SK-N-MC (cell line): ENCODE results near the gene CFI.

Source experiments
- DNase-seq: peaks from one replicate; pipeline ENCODE4 v3.0.0-alpha.2; 2011; ENCODE audit warnings: low read depth, low spot score
- H3K27ac ChIP-seq: fragments of 200-600 bp; sonication (generic); 2 replicates; pipeline ENCODE4 v1.5.1; 2016; ENCODE audit warnings: mixed run types
- H3K36me3 ChIP-seq: fragments of 200-600 bp; sonication (generic); 2 replicates; pipeline ENCODE4 v1.6.1; 2017; ENCODE audit warnings: antibody characterized with exemption, low read length, mixed read lengths; ENCODE audit not compliant: insufficient read depth
- H3K4me3 ChIP-seq: fragments of 200-600 bp; sonication (generic); 2 replicates; pipeline ENCODE4 v1.5.1; 2016
- H3K9ac ChIP-seq: fragments of 200-600 bp; sonication (generic); 2 replicates; pipeline ENCODE4 v1.8.0; 2017; ENCODE audit warnings: mixed run types, mixed read lengths; ENCODE audit not compliant: insufficient read length
- H3K9me3 ChIP-seq: fragments of 200-600 bp; sonication (generic); 2 replicates; pipeline ENCODE4 v1.6.1; 2017; ENCODE audit warnings: low read depth, mild to moderate bottlenecking, antibody characterized with exemption, low read length, moderate library complexity, mixed read lengths
- EZH2 ChIP-seq: fragments of 200-600 bp; sonication (generic); IDR thresholded peaks from one replicate; pipeline ENCODE4 v1.6.1; 2017; ENCODE audit warnings: antibody characterized with exemption
- FOXP2 ChIP-seq: optimal IDR thresholded peaks from 2 replicates; pipeline ENCODE3; 2011; ENCODE audit warnings: mild to moderate bottlenecking, moderate library complexity; ENCODE audit not compliant: insufficient read depth; ENCODE audit errors: extremely low read length, control extremely low read depth
- POLR2AphosphoS5 ChIP-seq: IDR thresholded peaks from 2 replicates; pipeline ENCODE4 v1.6.1; 2012; ENCODE audit warnings: mild to moderate bottlenecking, low read depth, low read length, borderline replicate concordance

Gene CFI

DNA sequence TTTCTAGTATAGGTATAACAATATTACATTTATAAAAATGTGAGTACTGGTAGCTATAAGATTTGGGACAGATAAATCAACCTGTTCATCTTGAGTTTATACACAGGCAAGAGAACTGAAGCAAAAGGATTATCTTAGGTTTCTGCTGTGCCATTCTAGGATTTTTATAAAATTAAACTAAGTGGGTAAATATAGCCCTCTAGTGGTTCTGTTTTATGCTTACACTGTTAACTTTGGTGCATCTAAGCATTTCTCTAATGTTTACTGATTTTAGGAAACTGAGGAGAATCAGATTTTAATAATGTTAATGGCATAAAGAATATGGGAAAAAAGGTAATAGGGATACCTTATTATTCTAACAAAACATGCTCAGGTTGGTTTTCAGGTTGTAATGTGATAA is 24.9 kb upstream of the CFI start:
- H3K9ac ChIP-seq: no peak overlapping the region
- H3K27ac ChIP-seq: no peak overlapping the region
- H3K9me3 ChIP-seq: no peaks in the 10 kb centered on the region
- H3K36me3 ChIP-seq: peaks cover 39% of the 10 kb centered on the region
- no peak overlapping the region for H3K4me3 ChIP-seq
- no peak for TF ChIP-seq FOXP2
- no peak for TF ChIP-seq EZH2
- TF ChIP-seq POLR2AphosphoS5: no peak
- no peak for DNase-seq

- Histone ChIP-seq H3K36me3 (peaks cover 83% of the 10 kb centered on the region), H3K4me3 (no peak overlapping the region), H3K9ac (no peak overlapping the region), H3K27ac (no peak overlapping the region), H3K9me3 (no peaks in the 10 kb centered on the region)
- no peak for DNase-seq
- no peak for TF ChIP-seq POLR2AphosphoS5
- no peak for TF ChIP-seq EZH2
- TF ChIP-seq FOXP2: no peak
Measured at GRCh38 chr4:109821185-109821584, 19.4 kb upstream of the CFI start.

DNA sequence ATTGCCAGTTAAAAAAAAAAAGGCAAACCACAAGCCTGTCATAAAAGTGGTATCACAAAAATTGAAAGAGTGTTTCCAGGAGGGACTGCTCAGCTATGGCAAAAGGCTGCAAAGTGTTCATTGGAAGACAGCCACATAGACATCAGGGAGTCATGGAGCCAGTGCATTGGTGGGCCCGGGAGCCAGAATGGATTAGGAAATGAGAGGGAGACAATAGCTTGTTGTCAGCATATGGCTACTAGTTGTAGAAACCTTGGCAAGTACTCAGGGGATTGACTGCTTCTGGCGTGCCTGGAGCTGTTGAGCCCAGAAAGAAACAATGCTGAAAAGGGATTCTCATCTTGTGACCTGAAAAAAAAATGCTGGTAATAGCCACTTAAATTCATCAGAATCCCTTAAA is 18.8 kb upstream of the CFI start:
- no peak overlapping the region for H3K4me3 ChIP-seq
- TF ChIP-seq FOXP2 (no peak), EZH2 (no peak)
- H3K27ac ChIP-seq: no peak overlapping the region
- no peak for DNase-seq
- H3K9me3 ChIP-seq: no peaks in the 10 kb centered on the region
- H3K36me3 ChIP-seq: peaks cover 83% of the 10 kb centered on the region
- H3K9ac ChIP-seq: no peak overlapping the region

- Histone ChIP-seq H3K4me3 (no peak overlapping the region), H3K9me3 (no peaks in the 10 kb centered on the region), H3K36me3 (peaks cover 64% of the 10 kb centered on the region), H3K9ac (no peak overlapping the region), H3K27ac (no peak overlapping the region)
- DNase-seq: no peak
- no peak for TF ChIP-seq EZH2
- no peak for TF ChIP-seq POLR2AphosphoS5
- no peak for TF ChIP-seq FOXP2
Measured at GRCh38 chr4:109818268-109818667, 16.5 kb upstream of the CFI start.

DNA sequence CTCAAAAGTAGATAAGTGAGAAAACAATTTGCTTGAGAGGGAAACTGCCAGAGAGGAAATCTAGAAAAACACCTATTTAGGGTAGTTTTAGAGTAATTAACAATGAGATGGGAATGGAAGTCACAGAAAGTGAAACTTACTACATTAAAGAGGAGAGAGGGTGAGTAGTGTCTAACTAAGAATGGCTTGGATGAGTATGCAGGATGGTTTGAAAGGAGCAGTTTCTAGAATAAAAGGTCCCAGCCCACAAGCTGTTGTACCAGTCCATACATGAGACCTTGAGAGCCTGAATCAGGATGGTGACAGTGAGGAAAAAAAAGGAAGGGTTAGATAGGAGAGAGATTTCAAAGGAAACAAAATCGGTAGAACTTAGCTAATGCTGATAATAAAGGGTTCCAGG is 15.1 kb upstream of the CFI start:
- H3K36me3 ChIP-seq: peaks cover 50% of the 10 kb centered on the region
- H3K4me3 ChIP-seq: peak overlapping the region; percentile 97
- no peak for TF ChIP-seq POLR2AphosphoS5
- no peak for TF ChIP-seq EZH2
- no peak for TF ChIP-seq FOXP2
- H3K9ac ChIP-seq: peak overlapping the region; percentile 93
- DNase-seq: no peak
- H3K9me3 ChIP-seq: no peaks in the 10 kb centered on the region
- no peak overlapping the region for H3K27ac ChIP-seq

DNA sequence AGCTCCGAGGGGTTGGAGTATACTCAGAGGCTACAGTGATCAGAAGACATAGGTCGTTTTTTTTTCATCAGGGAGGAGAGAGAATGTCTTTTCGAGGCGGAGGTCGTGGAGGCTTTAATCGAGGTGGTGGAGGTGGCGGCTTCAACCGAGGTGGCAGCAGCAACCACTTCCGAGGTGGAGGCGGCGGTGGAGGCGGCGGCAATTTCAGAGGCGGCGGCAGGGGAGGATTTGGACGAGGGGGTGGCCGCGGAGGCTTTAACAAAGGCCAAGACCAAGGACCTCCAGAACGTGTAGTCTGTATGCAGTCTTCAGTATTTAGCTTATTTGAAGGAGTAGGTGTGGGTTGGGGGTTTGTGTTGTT is 14.3 kb upstream of the CFI start:
- DNase-seq: no peak
- TF ChIP-seq FOXP2 (no peak), EZH2 (no peak), POLR2AphosphoS5 (no peak)
- H3K27ac ChIP-seq: no peak overlapping the region

GRCh38 chr4:109815151-109816081 is 13.6 kb upstream of the CFI start, which contains the start of gene GAR1:
Gene GAR1, plus strand, starts transcription at chr4:109815762. Its CDS starts 403 bp downstream, at chr4:109816165.
- DNase-seq: peak; percentile 79
- peak within 1 kb of the TSS; percentile 97 for H3K4me3 ChIP-seq
- H3K36me3 ChIP-seq: peaks cover 36% of the 10 kb centered on the region
- no peaks in the 10 kb centered on the region for H3K9me3 ChIP-seq
- TF ChIP-seq POLR2AphosphoS5 (peak; percentile 86), FOXP2 (peak; percentile 87), EZH2 (no peak)
- peak within 1 kb of the TSS; percentile 93 for H3K9ac ChIP-seq
- peak within 1 kb of the TSS; percentile 89 for H3K27ac ChIP-seq

More for the DNA sequence above, 14.3 kb upstream of the CFI start:
- Histone ChIP-seq H3K9ac (peak overlapping the region; percentile 93), H3K9me3 (no peaks in the 10 kb centered on the region), H3K4me3 (peak overlapping the region; percentile 97), H3K36me3 (peaks cover 43% of the 10 kb centered on the region)

DNA sequence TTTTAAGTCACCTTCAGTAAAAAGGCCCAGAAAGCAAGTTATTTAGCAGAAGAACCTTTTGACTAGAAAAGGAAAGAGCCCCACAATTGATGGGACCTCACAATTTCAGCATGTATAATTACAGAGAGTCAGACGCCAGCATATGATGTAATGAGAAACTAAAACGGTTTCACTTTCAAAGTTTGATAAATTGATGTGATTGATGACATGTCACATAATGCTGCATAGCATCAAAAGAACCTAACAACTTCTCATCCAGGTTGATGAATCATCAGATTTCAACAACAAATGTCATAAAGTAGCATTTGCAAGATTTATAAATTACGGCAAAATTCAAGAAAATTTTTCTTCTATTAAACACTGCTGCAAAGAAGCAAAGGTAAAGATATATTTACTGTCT is 9.9 kb upstream of the CFI start:
- Histone ChIP-seq H3K27ac (no peak overlapping the region), H3K9ac (no peak overlapping the region), H3K36me3 (no peaks in the 10 kb centered on the region), H3K9me3 (no peaks in the 10 kb centered on the region), H3K4me3 (no peak overlapping the region)
- DNase-seq: no peak
- TF ChIP-seq POLR2AphosphoS5 (no peak), FOXP2 (no peak), EZH2 (no peak)
